Liver (tissue), 9 donors: Measurements from ENCODE around the gene DSPP. TPM values are rescaled to one million over a fixed set of nuclear protein-coding genes. Genes with fewer than 3 reads are reported as not detected.

Experiments
- DNase-seq: peaks from one replicate; pipeline ENCODE4 v3.0.0-alpha.2; 2017; ENCODE audit warnings: low spot score
- H3K27ac ChIP-seq, 2 donors: one replicate each; pipeline ENCODE4 v1.7.0; 2013; ENCODE audit warnings: inconsistent platforms in 2 of 2, low read length in 2 of 2, control low read depth in 1 of 2, low read depth in 1 of 2, mild to moderate bottlenecking in 1 of 2
- H3K27me3 ChIP-seq, 4 donors: one replicate each; pipeline versions ENCODE4 v1.6.1 to v1.7.0; 2013; ENCODE audit warnings: low read length in 3 of 4, inconsistent platforms in 1 of 4, mild to moderate bottlenecking in 1 of 4, moderate library complexity in 1 of 4; ENCODE audit not compliant: control insufficient read depth in 4 of 4, insufficient read depth in 4 of 4
- H3K36me3 ChIP-seq, 4 donors: one replicate each; pipeline versions ENCODE4 v1.6.1 to v1.7.0; 2013; ENCODE audit warnings: low read length in 3 of 4, mild to moderate bottlenecking in 3 of 4, low read depth in 1 of 4, moderate library complexity in 1 of 4; ENCODE audit not compliant: control insufficient read depth in 4 of 4, insufficient read depth in 3 of 4
- H3K4me1 ChIP-seq, 4 donors: one replicate each; pipeline versions ENCODE4 v1.6.1 to v1.7.0; 2013; ENCODE audit warnings: low read length in 3 of 4, mild to moderate bottlenecking in 3 of 4, moderate library complexity in 1 of 4; ENCODE audit not compliant: control insufficient read depth in 4 of 4, insufficient read depth in 4 of 4
- H3K4me3 ChIP-seq, 3 donors: one replicate each; pipeline versions ENCODE4 v1.6.1 to v1.7.0; 2013; ENCODE audit warnings: low read length in 3 of 3, control low read depth in 1 of 3, low read depth in 1 of 3, mild to moderate bottlenecking in 1 of 3
- H3K9ac ChIP-seq, 2 donors: one replicate each; pipeline ENCODE4 v1.7.0; 2013; ENCODE audit warnings: low read length in 2 of 2, mild to moderate bottlenecking in 2 of 2, moderate library complexity in 2 of 2, control low read depth in 1 of 2, low read depth in 1 of 2
- H3K9me3 ChIP-seq, 4 donors: one replicate each; pipeline versions ENCODE4 v1.6.1 to v1.7.0; 2013; ENCODE audit warnings: low read length in 3 of 4; ENCODE audit not compliant: control insufficient read depth in 4 of 4
- ATF3 ChIP-seq: IDR thresholded peaks from 2 replicates; pipeline ENCODE4 v1.6.1; 2016; ENCODE audit warnings: antibody characterized with exemption
- EGR1 ChIP-seq, 2 donors: IDR thresholded peaks; 2 replicates each; pipeline ENCODE4 v1.6.1; 2016 to 2018; ENCODE audit warnings: antibody characterized with exemption in 2 of 2, low read depth in 2 of 2
- FOXA1 ChIP-seq: IDR thresholded peaks from 2 replicates; pipeline ENCODE4 v1.6.1; 2016; ENCODE audit warnings: antibody characterized with exemption
- FOXA2 ChIP-seq: IDR thresholded peaks from 2 replicates; pipeline ENCODE4 v1.6.1; 2016; ENCODE audit warnings: antibody characterized with exemption
- GABPA ChIP-seq, 2 donors: IDR thresholded peaks in 1 of 2; conservative IDR thresholded peaks in 1 of 2; 2 replicates each; pipeline ENCODE4 v1.6.1; 2016; ENCODE audit warnings: antibody characterized with exemption in 2 of 2, mild to moderate bottlenecking in 1 of 2, moderate library complexity in 1 of 2
- HNF4G ChIP-seq: IDR thresholded peaks from 2 replicates; pipeline ENCODE4 v1.6.1; 2016; ENCODE audit warnings: antibody characterized with exemption
- JUND ChIP-seq, 2 donors: IDR thresholded peaks; 2 replicates each; pipeline ENCODE4 v1.6.1; 2016; ENCODE audit warnings: antibody characterized with exemption in 2 of 2
- RAD21 ChIP-seq, 2 donors: IDR thresholded peaks; 2 replicates each; pipeline ENCODE4 v1.6.1; 2016; ENCODE audit warnings: antibody characterized with exemption in 2 of 2, mild to moderate bottlenecking in 2 of 2
- RXRA ChIP-seq, 2 donors: IDR thresholded peaks; 2 replicates each; pipeline ENCODE4 v1.6.1; 2017 to 2018; ENCODE audit warnings: antibody characterized with exemption in 2 of 2, mild to moderate bottlenecking in 1 of 2
- SP1 ChIP-seq: IDR thresholded peaks from 2 replicates; pipeline ENCODE4 v1.6.1; 2018; ENCODE audit warnings: antibody characterized with exemption, mild to moderate bottlenecking
- TAF1 ChIP-seq: conservative IDR thresholded peaks from 2 replicates; pipeline ENCODE4 v1.6.1; 2016; ENCODE audit warnings: antibody characterized with exemption, mild to moderate bottlenecking
- YY1 ChIP-seq: IDR thresholded peaks from 2 replicates; pipeline ENCODE4 v1.6.1; 2016; ENCODE audit warnings: antibody characterized with exemption, mild to moderate bottlenecking
- WGBS: extraction: QIAGEN DNeasy Blood & Tissue Kit; methylation state at CpG from one replicate; pipeline ENCODE4 v1.1.7; 2013; 5-methylcytosine and 5-hydroxymethylcytosine counted together
- polyA plus RNA-seq, 2 donors: library from polyadenylated mRNA; stranded (reverse) in 1 of 2; unstranded in 1 of 2; fragments of 200-250 nt in 1 of 2; fragments of >200 nt in 1 of 2; fragmentation: Nextera tagmentation in 1 of 2; extraction: Ambion mirVana in 1 of 2; gene quantifications; one replicate each; pipeline versions ENCODE4 v1.2.1 to v1.2.3, GENCODE V29; 2013 to 2015
- total RNA-seq, 2 donors: library from RNA; depleted of rRNA; stranded (reverse); fragments of >200 nt; gene quantifications; one replicate each; pipeline ENCODE4 v1.2.3, GENCODE V29; 2014
- TF ChIP-seq, protein P1 (sequence below): IDR thresholded peaks from 2 replicates; pipeline ENCODE4 v1.6.1; 2016; ENCODE audit warnings: antibody characterized with exemption, mild to moderate bottlenecking
- TF ChIP-seq, protein P2 (sequence below): IDR thresholded peaks from 2 replicates; pipeline ENCODE4 v1.6.1; 2016; ENCODE audit warnings: antibody characterized with exemption
- donor health status: healthy.
- donor health status: healthy.
- donor health status: healthy.
- donor health status: healthy.
- donor health status: healthy.

Gene DSPP
- total and polyA plus RNA-seq, 4 donors = under 0.01 TPM; not detected in 3

DNA sequence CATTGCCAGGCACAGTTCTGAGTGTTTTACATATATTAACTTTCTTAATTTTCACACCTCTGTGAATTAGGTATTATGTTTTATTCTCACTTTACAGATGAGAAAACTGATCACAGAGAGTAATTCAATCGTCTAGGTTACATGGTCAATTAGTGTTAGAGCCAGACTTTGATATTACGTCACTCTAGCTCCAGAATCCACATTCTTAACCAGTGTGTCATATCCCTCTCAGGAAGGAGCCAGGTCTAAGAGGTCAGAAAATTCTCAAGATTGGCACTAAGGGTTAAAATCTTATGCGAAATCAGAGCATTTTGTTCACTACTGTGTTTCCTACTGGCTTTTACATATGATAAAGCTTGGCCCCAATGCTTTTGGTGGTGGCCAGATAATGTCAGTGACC, 49.2 kb downstream of the DSPP start:
- 59% methylated on average over 3 of the region's 3 CpGs for WGBS
- Histone ChIP-seq H3K36me3 (no peaks in the 10 kb centered on the region), H3K9ac (no peak overlapping the region), H3K27me3 (peaks cover 0 to 4% (median 0%) of the 10 kb centered on the region in 4 donors), H3K4me3 (no peak overlapping the region), H3K27ac (no peak overlapping the region), H3K4me1 (no peaks in the 10 kb centered on the region), H3K9me3 (no peaks in the 10 kb centered on the region)
- TF ChIP-seq GABPA (IDR thresholded peaks at IDR 0.05 in 1 of 2, conservative IDR thresholded peaks at IDR 0.05 in 1 of 2) (no peak), TAF1 (no peak), JUND (IDR thresholded peaks at IDR 0.05) (no peak), YY1 (no peak), EGR1 (IDR thresholded peaks at IDR 0.05; ENCODE audit: low read depth in 2 of 2) (no peak), RXRA (IDR thresholded peaks at IDR 0.05) (no peak), HNF4G (no peak), SP1 (no peak), RAD21 (IDR thresholded peaks at IDR 0.05) (no peak), FOXA2 (no peak), ATF3 (no peak)
- TF ChIP-seq, protein P1, sequence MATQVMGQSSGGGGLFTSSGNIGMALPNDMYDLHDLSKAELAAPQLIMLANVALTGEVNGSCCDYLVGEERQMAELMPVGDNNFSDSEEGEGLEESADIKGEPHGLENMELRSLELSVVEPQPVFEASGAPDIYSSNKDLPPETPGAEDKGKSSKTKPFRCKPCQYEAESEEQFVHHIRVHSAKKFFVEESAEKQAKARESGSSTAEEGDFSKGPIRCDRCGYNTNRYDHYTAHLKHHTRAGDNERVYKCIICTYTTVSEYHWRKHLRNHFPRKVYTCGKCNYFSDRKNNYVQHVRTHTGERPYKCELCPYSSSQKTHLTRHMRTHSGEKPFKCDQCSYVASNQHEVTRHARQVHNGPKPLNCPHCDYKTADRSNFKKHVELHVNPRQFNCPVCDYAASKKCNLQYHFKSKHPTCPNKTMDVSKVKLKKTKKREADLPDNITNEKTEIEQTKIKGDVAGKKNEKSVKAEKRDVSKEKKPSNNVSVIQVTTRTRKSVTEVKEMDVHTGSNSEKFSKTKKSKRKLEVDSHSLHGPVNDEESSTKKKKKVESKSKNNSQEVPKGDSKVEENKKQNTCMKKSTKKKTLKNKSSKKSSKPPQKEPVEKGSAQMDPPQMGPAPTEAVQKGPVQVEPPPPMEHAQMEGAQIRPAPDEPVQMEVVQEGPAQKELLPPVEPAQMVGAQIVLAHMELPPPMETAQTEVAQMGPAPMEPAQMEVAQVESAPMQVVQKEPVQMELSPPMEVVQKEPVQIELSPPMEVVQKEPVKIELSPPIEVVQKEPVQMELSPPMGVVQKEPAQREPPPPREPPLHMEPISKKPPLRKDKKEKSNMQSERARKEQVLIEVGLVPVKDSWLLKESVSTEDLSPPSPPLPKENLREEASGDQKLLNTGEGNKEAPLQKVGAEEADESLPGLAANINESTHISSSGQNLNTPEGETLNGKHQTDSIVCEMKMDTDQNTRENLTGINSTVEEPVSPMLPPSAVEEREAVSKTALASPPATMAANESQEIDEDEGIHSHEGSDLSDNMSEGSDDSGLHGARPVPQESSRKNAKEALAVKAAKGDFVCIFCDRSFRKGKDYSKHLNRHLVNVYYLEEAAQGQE = no peak
- TF ChIP-seq, protein P2, sequence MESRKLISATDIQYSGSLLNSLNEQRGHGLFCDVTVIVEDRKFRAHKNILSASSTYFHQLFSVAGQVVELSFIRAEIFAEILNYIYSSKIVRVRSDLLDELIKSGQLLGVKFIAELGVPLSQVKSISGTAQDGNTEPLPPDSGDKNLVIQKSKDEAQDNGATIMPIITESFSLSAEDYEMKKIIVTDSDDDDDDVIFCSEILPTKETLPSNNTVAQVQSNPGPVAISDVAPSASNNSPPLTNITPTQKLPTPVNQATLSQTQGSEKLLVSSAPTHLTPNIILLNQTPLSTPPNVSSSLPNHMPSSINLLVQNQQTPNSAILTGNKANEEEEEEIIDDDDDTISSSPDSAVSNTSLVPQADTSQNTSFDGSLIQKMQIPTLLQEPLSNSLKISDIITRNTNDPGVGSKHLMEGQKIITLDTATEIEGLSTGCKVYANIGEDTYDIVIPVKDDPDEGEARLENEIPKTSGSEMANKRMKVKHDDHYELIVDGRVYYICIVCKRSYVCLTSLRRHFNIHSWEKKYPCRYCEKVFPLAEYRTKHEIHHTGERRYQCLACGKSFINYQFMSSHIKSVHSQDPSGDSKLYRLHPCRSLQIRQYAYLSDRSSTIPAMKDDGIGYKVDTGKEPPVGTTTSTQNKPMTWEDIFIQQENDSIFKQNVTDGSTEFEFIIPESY = no peak
- no peak for DNase-seq

DNA sequence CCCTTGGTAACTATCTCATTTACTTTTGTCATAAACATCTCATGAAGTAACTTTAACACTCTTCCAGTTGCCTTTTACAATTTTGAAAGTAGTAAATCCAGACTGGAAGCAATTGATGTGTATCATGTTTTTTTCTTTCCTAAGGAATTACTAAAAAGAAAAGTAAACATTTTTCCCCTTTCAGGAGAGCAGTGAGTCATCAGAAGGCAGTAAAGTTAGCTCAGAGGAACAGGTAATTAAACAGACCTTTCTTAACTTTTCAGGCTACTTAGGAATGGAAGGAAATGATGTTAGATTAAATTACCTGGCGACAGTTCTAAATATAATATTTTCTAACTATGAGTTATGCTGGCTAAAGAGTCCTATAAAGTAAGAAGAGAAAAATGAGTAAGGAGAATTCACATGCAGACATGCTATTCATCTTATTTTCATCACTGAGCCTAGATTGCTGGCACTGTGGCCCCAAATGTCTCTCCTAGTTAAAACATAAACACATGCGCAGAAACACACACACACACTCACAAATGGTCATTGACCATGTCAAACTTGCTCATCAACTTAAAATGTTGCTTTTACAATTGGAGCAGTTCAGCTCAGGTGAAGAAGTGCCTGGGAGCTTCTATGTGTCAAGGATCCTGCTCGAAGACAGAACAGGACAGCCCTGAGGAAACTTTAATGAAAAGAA, 51.1 kb downstream of the DSPP start:
- 80% methylated on average over 3 of the region's 3 CpGs for WGBS
- Histone ChIP-seq H3K27ac (no peak overlapping the region), H3K9me3 (no peaks in the 10 kb centered on the region), H3K9ac (no peak overlapping the region), H3K4me3 (no peak overlapping the region), H3K27me3 (peaks cover 0 to 4% (median 0%) of the 10 kb centered on the region in 4 donors), H3K4me1 (no peaks in the 10 kb centered on the region), H3K36me3 (no peaks in the 10 kb centered on the region)
- DNase-seq = no peak
- no peak for TF ChIP-seq FOXA1
